Activated T-cell treated with anti-CD3 and anti-CD28 coated beads, Interleukin-2, amount 50 U/mL, for 1 hour (primary cell): ENCODE measurements around the gene KIAA0825.

Experiments
- DNase-seq: peaks from one replicate; pipeline ENCODE4 v3.0.0-alpha.2; 2020

KIAA0825 gene

DNA sequence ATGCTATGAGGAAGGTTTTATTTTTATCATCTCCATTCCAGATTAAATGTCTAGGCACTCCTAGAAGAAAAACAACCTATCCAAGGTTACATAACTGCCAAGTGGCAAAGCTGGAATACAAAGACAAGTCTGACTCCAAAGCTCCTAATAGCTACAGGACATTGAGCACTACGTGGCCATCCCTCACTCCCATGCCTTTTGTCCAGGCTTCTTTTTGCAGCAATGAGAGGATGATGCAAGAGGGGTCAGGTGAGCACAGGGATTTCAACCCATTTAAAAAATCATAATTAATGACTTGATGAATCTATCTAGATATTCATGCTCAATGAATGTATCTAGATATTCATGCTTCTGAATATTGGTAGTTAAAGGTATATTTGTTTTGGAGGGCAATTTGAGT lies 117.0 kb downstream of the KIAA0825 start:
- no peak for DNase-seq

- DNase-seq: no peak
These were observed 118.6 kb downstream of the KIAA0825 start for GRCh38 chr5:94499806-94500205.

DNA sequence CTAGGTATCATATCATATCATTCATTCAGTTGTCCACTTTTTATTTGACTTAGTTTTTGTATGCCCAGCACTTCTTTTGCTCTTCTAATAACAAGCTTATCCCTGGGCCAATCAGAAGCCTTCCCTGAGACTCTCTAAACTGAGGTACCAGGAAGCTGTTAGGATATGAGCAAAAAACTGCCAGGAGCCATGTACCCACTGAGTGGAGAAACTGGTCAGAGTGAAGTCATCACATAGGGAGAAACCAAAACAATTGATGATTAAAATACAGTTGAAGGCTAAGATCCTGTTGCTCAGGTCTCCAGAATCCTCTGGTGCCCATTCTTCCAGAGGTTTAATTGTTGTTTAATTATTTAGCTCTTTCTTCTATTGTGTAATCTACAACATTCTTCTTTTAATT lies 120.2 kb downstream of the KIAA0825 start:
- no peak for DNase-seq

- no peak for DNase-seq
These were observed 133.3 kb downstream of the KIAA0825 start for GRCh38 chr5:94485067-94485466.

GRCh38 chr5:94481059-94481458 lies 137.3 kb downstream of the KIAA0825 start:
- DNase-seq: no peak

DNA sequence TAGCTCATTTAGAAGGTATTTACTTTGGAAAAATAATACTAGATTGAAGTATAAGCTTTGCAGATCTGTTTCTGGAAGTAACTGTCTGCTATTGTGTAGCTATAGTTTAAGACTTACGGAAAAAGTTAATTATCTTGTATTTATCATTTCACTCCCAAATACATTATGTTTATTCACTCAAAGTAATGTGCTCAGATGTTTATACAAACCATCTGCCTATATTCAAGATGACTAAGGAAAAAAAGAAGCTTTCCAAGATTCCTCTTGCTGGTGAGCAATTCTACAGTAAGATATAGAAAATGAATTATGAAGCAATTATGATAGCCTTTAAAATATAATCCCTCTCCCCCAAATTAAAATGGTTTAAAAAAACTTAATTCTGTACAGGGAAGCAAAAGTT lies 137.9 kb downstream of the KIAA0825 start:
- no peak for DNase-seq

DNA sequence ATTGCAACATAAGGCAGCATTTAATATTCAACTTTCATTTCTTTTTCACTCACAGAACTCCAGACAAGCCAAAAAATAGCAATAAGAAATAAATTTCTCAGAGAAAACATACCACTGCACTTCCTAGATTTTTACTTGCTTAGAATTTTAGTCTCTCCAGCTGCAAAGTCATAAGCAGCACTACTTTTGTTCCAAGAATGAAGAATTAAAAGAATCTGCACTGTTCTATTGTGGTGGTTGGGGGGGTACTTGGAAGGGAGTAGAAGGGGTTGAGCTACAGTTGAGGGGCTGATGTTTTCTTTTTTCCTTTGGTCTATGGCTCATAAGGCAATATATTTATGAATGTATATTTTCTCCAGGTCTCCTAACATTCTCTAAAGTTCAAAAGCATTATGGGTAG lies 144.5 kb downstream of the KIAA0825 start:
- DNase-seq: no peak

- no peak for DNase-seq
These were observed 146.9 kb downstream of the KIAA0825 start for GRCh38 chr5:94471521-94471920.

DNA sequence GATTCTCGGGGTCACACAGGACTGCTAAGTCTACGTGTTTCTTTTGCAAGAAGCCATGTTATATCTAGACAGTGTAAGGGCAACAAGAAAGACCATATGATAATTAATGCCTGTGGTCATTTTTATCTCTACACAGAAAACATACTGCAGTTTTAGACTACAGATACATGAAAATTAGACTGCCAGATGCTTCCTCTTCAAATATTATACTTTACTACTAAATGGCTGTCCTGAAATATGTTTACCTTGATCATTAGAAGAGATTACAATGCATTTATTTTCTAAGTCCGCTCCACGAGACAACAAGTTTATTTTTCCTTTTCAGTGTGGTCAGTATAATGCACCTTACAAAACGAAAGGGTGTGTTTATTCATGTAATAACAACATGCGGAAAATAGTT lies 147.6 kb downstream of the KIAA0825 start:
- no peak for DNase-seq

- no peak for DNase-seq
These were observed 148.5 kb downstream of the KIAA0825 start for GRCh38 chr5:94469894-94470329.

DNA sequence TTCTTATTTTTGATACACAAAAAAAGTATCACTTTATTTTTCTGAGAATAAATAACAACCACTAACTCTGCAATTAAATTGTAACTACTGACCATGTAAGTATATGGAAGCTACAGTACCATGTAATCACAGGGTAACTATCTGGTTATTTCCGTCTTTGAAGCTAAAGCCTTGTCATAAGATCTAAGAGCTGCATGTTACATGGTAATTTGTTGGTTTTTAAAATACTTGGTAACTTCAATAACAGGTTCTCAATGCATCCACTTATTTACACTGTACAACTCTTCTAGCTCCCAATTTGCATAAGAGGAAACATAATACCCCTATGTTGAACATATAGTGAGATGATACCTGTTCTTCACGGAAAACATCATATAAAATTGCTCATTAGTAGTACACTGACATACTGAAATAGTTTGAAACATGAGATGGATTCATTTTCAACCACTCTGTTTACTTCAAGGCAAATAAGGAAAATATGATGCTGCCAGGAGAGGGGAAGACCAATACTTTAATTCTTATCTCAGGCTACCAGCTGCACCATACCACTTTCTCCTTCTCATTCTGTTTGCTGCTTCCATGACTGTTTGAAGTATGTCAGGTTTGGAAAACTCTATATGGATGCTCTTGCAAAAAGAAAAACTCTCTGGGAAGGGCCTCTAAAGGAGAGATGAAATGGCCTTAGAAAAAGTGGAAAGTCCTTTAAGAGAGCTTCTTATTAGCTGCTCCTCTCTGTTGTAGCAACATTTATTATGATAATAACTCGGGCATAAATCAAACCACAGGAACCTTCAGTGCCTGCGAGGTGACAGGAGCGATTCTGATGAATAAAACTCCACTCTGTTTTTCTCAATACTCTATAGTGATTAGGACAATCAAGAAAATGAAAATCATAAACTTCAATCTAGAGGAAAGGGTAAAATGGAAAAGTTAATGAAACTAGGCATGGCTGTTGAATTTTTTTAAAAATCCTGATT lies 150.2 kb downstream of the KIAA0825 start:
- no peak for DNase-seq

GRCh38 chr5:94467346-94467953 lies 151.0 kb downstream of the KIAA0825 start:
- no peak for DNase-seq

DNA sequence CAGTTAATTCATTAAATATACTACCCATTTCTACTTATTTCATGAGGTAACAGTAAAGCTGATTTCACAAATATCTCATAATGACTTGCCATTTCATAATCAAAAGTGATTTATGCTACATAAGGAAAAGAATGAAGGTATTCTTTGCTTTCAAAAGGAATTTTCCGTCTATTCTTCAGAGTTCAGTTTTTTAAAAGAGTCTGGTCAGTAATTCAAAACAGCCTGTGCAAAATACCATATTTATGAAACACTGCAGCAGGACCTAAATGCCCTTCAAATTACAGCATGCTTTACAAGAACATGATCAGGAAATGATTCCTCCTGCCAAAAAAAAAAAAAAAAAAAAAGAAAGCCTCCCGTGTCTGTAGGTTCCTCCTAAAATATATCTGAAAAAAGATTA lies 154.7 kb downstream of the KIAA0825 start:
- DNase-seq: no peak

DNA sequence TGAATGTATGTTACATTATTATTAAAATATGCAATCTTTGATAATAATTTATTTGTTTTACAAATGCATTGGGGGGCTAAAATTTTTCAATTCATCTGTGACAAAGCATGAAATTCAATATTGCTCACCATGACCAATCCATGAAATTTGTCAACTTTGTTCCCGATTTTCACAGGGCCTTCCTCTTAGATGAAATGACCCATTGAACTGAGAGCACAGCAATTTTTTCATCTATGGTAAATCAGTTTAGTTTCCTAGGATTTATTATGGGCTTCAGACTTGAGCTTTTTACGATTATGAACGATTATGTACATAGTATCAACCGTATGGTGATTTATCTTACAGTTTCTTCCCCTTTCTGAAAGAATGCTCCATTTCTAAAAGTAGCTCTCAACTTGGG lies 157.3 kb downstream of the KIAA0825 start:
- DNase-seq: no peak

DNA sequence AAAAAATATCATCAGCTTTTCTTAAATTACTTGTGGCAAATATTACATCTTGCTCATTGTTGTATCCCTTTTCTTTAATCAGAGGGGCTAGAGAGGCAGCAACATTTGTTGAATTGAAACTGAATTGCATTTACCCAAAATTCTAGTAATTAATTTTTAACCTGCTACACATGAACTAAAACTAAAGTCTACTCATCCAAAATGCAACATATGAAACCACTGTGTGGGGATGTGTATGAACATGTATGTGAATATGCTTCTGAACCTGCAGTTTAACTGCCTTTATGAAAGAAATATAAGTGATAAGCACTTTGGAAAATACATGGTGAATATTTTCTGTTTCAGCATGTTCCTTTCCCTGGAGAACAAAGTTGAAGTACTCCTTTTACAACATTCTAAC lies 158.5 kb downstream of the KIAA0825 start:
- no peak for DNase-seq

GRCh38 chr5:94457788-94458187 lies 160.6 kb downstream of the KIAA0825 start:
- DNase-seq: no peak

DNA sequence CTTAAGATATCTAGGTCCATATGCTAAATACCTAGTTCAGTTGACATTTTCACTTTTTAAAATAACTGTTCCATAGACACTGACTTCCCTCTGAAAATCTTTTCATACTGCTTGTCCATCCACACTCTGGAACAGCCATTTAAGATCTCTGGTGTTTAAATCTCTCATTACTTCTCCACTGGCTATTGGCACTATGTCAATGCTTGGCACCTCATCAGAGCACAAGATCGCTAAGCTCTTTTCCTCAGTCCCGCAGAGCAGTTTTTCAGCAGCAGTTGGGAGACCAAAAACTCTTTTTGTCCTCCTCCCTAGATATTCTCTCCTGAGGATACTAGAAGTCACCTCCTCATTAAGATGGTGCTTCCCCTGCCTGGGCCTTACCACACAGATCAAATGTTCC lies 172.7 kb downstream of the KIAA0825 start:
- DNase-seq: no peak

GRCh38 chr5:94442991-94443390 lies 175.4 kb downstream of the KIAA0825 start:
- DNase-seq: no peak

DNA sequence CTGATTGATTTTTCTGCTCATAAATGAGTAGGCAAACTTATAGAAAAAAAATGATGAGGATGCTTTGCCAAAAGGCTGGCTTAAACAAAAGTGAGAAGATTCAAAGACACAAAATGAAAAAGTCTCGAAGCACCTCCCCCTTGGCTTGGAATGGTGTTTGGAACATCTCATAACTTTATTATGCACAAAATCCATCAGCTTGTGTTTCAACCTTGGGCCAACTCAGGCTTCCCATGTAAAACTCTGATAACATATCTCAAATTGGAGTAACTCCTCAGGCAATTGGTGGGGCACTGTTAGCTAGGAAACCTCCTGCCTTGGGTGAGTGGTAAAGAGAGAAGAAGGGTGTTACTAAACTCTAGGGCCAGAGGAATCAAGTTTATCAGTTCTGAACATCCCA lies 176.3 kb downstream of the KIAA0825 start:
- no peak for DNase-seq

DNA sequence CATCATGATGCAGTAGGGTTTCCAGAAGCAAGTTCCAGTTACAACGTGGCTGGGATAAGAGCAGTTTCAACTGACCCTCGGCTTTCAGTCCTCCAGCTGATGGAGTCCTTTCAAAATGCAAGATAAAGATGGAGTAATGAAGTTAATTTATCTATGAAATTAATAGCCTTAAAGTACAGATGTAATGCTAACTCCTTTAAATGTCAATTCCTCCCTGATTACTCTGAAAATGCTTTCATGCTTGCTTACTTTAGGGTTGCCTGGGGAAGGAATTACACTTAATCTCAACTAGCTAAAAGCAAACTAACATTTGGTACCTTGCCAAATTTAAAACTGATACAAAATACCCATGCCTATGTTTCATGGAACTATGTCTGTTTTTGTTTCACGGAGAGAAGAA lies 178.4 kb downstream of the KIAA0825 start:
- no peak for DNase-seq

GRCh38 chr5:94433397-94434163 lies 184.8 kb downstream of the KIAA0825 start:
- DNase-seq: no peak

DNA sequence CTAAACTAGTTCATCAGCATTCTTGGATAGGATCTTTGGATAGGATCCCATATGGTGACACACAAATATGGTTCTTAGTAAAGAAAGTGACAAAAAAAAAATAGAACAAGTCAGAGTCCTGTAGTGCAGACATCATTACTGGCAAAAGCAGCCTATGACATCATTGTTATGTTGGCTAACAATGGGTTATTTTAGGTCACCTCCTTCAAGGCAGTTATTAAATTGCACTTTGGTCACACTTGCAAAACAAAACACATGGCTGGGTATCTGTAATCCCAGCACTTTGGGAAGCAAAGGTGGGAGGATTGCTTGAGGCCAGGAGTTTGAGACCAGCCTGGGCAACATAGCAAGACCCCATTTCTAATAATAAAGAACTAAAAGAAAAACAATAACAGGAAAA lies 185.9 kb downstream of the KIAA0825 start:
- no peak for DNase-seq

DNA sequence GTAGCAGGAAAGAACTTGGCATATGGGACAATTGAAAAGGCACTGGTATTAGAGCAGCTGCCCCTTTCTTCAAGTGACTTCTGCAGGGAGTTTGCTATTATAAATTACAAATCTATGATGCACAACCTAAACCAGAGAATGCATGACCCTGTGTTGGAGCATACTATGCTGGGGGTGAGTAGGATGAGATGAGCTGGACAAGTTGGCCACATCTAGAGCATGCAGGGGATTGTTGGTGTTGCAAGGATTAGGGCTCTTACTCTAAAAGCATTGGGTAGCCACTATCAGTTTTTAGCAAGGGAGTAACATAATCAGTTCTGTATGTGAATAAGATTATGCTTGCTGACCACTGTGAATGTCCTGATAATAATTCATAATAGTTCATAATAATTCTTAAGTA lies 186.7 kb downstream of the KIAA0825 start:
- no peak for DNase-seq

- no peak for DNase-seq
These were observed 188.8 kb downstream of the KIAA0825 start for GRCh38 chr5:94429566-94429965.
